HK-2 (cell line): Measurements from ENCODE around the gene CLEC18B.
"Not testable (repeated sequence)": the region's sequence is repeated elsewhere in the genome, so short reads cannot be mapped to it uniquely, and the experiment has no call there.

Experiments used
- DNase-seq: peaks from one replicate; pipeline ENCODE4 v3.0.0-alpha.2; 2018; ENCODE audit not compliant: unreplicated experiment

CLEC18B gene

GRCh38 chr16:74406600-74407361 is 14.5 kb downstream of the CLEC18B start:
- not testable (repeated sequence) for DNase-seq

- DNase-seq, result not testable (repeated sequence)
Observed at GRCh38 chr16:74404148-74404933, 16.9 kb downstream of the CLEC18B start.

GRCh38 chr16:74400238-74400637 is 21.0 kb downstream of the CLEC18B start:
- DNase-seq, result not testable (repeated sequence)

- DNase-seq, result not testable (repeated sequence)
Observed at GRCh38 chr16:74398212-74398895, 22.9 kb downstream of the CLEC18B start.

GRCh38 chr16:74396521-74397017 is 24.7 kb downstream of the CLEC18B start:
- DNase-seq, result peak; percentile 66

GRCh38 chr16:74394604-74395003 is 26.7 kb downstream of the CLEC18B start:
- DNase-seq, result not testable (repeated sequence)

GRCh38 chr16:74394131-74394530 is 27.1 kb downstream of the CLEC18B start:
- DNase-seq, result not testable (repeated sequence)

- not testable (repeated sequence) for DNase-seq
Observed at GRCh38 chr16:74391454-74392050, 29.7 kb downstream of the CLEC18B start.

- not testable (repeated sequence) for DNase-seq
Observed at GRCh38 chr16:74382339-74383034, 38.8 kb downstream of the CLEC18B start.

- DNase-seq, result not testable (repeated sequence)
Observed at GRCh38 chr16:74373847-74374184, 47.5 kb downstream of the CLEC18B start.

GRCh38 chr16:74372953-74373846 is 48.1 kb downstream of the CLEC18B start:
- DNase-seq, result no peak

- DNase-seq, result no peak
Observed at GRCh38 chr16:74372369-74372768, 48.9 kb downstream of the CLEC18B start.

- DNase-seq, result not testable (repeated sequence)
Observed at GRCh38 chr16:74370338-74371135, 50.7 kb downstream of the CLEC18B start.

GRCh38 chr16:74368002-74368911 is 53.0 kb downstream of the CLEC18B start:
- peak; percentile 97 for DNase-seq

- DNase-seq, result peak; percentile 64
Observed at GRCh38 chr16:74367469-74368001, 53.7 kb downstream of the CLEC18B start.

- not testable (repeated sequence) for DNase-seq
Observed at GRCh38 chr16:74361646-74362610, 59.4 kb downstream of the CLEC18B start.
